ENCODE results near the gene NAB2.
A peak's percentile ranks its signal among the peaks of the same experiment; 100 is the strongest.
"Not testable (repeated sequence)": the region's sequence is repeated elsewhere in the genome, so short reads cannot be mapped to it uniquely, and the experiment has no call there.

Gene NAB2

GRCh38 chr12:57088354-57089270 is at the start of gene NAB2:
Gene NAB2 (plus strand): TSS chr12:57089114. CDS start chr12:57089272, 158 bp downstream.
- DNase-seq = peak; percentile 93
- in situ Hi-C loops (cut with HindIII; ENCODE audit: low pct_ligation_motif_present, low pct_unique_long_range_greater_than_20kb, low sequenced_read_pairs) = no loop called here

- DNase-seq = no peak
- in situ Hi-C loops (cut with HindIII; ENCODE audit: low pct_ligation_motif_present, low pct_unique_long_range_greater_than_20kb, low sequenced_read_pairs) = no loop called here
Observed at GRCh38 chr12:57040211-57040610, 48.7 kb upstream of the NAB2 start.

GRCh38 chr12:57040750-57041149 is 48.2 kb upstream of the NAB2 start:
- in situ Hi-C loops (cut with HindIII; ENCODE audit: low pct_ligation_motif_present, low pct_unique_long_range_greater_than_20kb, low sequenced_read_pairs) = no loop called here
- no peak for DNase-seq

GRCh38 chr12:57042695-57043094 is 46.2 kb upstream of the NAB2 start:
- DNase-seq = no peak
- in situ Hi-C loops (cut with HindIII; ENCODE audit: low pct_ligation_motif_present, low pct_unique_long_range_greater_than_20kb, low sequenced_read_pairs) = no loop called here

GRCh38 chr12:57044468-57044867 is 44.4 kb upstream of the NAB2 start:
- in situ Hi-C loops (cut with HindIII; ENCODE audit: low pct_ligation_motif_present, low pct_unique_long_range_greater_than_20kb, low sequenced_read_pairs) = no loop called here
- DNase-seq = no peak

GRCh38 chr12:57044889-57045288 is 44.0 kb upstream of the NAB2 start:
- in situ Hi-C loops (cut with HindIII; ENCODE audit: low pct_ligation_motif_present, low pct_unique_long_range_greater_than_20kb, low sequenced_read_pairs) = no loop called here
- DNase-seq = no peak

GRCh38 chr12:57046086-57046791 is 42.7 kb upstream of the NAB2 start:
- DNase-seq = no peak
- in situ Hi-C loops (cut with HindIII; ENCODE audit: low pct_ligation_motif_present, low pct_unique_long_range_greater_than_20kb, low sequenced_read_pairs) = no loop called here

- in situ Hi-C loops (cut with HindIII; ENCODE audit: low pct_ligation_motif_present, low pct_unique_long_range_greater_than_20kb, low sequenced_read_pairs) = no loop called here
- DNase-seq = no peak
Observed at GRCh38 chr12:57046947-57047890, 41.7 kb upstream of the NAB2 start.

GRCh38 chr12:57047981-57048380 is 40.9 kb upstream of the NAB2 start:
- in situ Hi-C loops (cut with HindIII; ENCODE audit: low pct_ligation_motif_present, low pct_unique_long_range_greater_than_20kb, low sequenced_read_pairs) = no loop called here
- DNase-seq = no peak

GRCh38 chr12:57048423-57049118 is 40.3 kb upstream of the NAB2 start:
- in situ Hi-C loops (cut with HindIII; ENCODE audit: low pct_ligation_motif_present, low pct_unique_long_range_greater_than_20kb, low sequenced_read_pairs) = no loop called here
- no peak for DNase-seq

- no peak for DNase-seq
- in situ Hi-C loops (cut with HindIII; ENCODE audit: low pct_ligation_motif_present, low pct_unique_long_range_greater_than_20kb, low sequenced_read_pairs) = no loop called here
Observed at GRCh38 chr12:57049119-57049446, 39.8 kb upstream of the NAB2 start.

- in situ Hi-C loops (cut with HindIII; ENCODE audit: low pct_ligation_motif_present, low pct_unique_long_range_greater_than_20kb, low sequenced_read_pairs) = no loop called here
- peak; percentile 25 for DNase-seq
Observed at GRCh38 chr12:57049890-57050289, 39.0 kb upstream of the NAB2 start, which contains the start of gene MYO1A. Gene MYO1A (minus strand): TSS chr12:57050129. CDS start chr12:57048323, 1,806 bp downstream.

- in situ Hi-C loops (cut with HindIII; ENCODE audit: low pct_ligation_motif_present, low pct_unique_long_range_greater_than_20kb, low sequenced_read_pairs) = no loop called here
Observed at GRCh38 chr12:57051011-57051410, 37.9 kb upstream of the NAB2 start.

GRCh38 chr12:57053146-57053545 is 35.8 kb upstream of the NAB2 start:
- DNase-seq; in situ Hi-C loops (cut with HindIII; ENCODE audit: low pct_ligation_motif_present, low pct_unique_long_range_greater_than_20kb, low sequenced_read_pairs): not testable (repeated sequence)

More at GRCh38 chr12:57051011-57051410, 37.9 kb upstream of the NAB2 start:
- no peak for DNase-seq

- DNase-seq; in situ Hi-C loops (cut with HindIII; ENCODE audit: low pct_ligation_motif_present, low pct_unique_long_range_greater_than_20kb, low sequenced_read_pairs): not testable (repeated sequence)
Observed at GRCh38 chr12:57053901-57054300, 35.0 kb upstream of the NAB2 start.

GRCh38 chr12:57055824-57056223 is 33.1 kb upstream of the NAB2 start:
- DNase-seq = no peak

GRCh38 chr12:57057067-57057751 is 31.7 kb upstream of the NAB2 start:
- in situ Hi-C loops (cut with HindIII; ENCODE audit: low pct_ligation_motif_present, low pct_unique_long_range_greater_than_20kb, low sequenced_read_pairs) = no loop called here
- no peak for DNase-seq

More at GRCh38 chr12:57055824-57056223, 33.1 kb upstream of the NAB2 start:
- in situ Hi-C loops (cut with HindIII; ENCODE audit: low pct_ligation_motif_present, low pct_unique_long_range_greater_than_20kb, low sequenced_read_pairs) = no loop called here

Measured in ACHN (cell line).